ENCODE results near the gene NIPAL3. TPM values are rescaled to one million over a fixed set of nuclear protein-coding genes. Genes with fewer than 3 reads are reported as not detected.

The NIPAL3 gene
- 52.6 and 63.2 TPM in 2 replicates for total RNA-seq

DNA sequence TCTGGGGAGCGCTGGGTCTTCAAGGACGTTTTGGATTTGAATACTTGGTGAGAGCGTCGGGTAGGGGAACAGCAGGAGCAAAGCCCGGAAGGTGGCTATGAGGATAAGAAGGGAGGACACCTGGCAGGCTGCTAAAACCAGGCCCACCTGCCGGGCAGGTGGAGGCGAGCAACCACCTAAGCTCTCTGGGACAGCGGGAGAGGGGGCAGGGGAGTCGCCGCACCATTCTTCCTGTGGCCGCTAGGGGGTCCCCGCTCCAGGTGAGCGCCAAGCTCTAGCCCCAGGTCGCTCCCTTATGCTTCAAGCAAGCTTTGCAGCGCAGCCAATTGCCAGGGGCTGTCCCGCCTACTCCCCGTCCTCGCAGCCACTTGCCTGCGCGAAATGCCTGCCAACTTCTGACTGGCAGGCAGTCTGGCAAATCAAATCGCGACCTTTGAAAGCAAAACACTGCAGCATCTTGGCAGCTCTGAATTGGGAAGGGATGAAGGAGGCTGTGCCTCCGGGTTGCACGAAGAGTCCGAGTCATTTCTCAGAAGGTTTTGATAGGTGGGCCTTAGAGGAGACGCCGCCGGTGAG, at the start of gene NIPAL3:
NIPAL3 (plus strand) TSS at position 469 of the 576 bp plus-strand sequence. CDS start 3,746 bp downstream, outside the sequence.

DNA sequence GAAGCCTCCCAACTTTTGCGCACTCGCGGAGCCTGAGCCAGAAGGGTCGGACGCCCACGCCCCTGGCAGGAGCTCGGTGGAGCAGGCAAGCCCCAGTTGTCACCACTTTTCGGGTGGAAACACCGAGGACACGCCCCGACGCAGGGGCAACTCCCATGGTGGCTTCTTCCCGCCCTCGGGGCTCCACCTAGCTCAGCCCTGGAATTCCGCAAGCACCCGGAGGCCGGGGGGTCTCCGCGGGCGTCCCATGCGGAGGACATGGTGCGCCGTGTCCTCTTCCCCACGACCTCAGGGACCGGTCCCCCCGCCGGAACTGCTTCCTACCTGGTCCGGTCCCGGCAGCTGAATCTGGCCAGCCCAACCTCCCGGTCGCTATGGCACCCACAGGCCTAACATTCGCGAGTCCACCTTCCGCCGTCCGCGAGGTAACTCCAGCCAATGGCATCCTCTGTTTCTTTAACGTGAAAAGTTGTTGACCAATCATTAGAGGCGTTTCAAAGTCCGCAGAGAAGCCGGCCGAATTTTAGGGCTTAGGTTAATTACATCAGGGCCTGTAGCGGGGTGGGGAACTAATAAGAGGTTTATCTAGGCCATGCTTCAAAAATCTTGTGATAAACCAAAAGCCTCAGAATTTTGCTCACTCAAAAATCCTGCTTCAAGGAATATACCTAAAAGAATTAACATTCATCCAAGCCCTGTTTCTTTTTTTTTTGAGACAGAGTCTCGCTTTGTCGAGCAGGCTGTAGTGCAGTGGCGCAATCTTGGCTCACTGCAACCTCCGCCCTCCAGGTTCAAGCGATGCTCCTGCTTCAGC, 2.0 kb upstream of the NIPAL3 start, which contains the start of gene STPG1:
STPG1 (minus strand) TSS at position 433 of the 814 bp plus-strand sequence. CDS start 12,394 bp downstream, outside the sequence.

DNA sequence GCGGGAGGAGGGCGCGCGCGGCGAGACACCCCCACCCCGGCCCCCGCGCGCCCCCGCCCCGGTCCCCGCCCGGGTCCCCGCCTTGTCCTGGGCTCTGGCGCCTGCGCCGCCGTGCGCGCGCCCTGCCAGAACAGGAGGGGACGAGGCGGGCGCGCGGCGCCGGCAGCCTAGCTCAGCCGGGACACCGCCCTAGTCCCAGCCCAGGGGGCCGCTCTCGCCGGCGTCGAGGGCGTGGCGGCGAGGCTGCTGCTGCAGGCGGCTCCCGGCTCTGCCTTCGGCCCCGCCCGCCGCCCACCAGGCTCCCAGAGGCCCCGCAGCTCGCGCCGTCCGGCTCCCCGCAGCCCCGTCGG, 87.1 kb downstream of the NIPAL3 start, which contains the start of gene RCAN3:
RCAN3 (plus strand) TSS at position 128 of the 350 bp plus-strand sequence. CDS start 11,537 bp downstream, outside the sequence.

Other genes starting within 250 kb of the NIPAL3 start
- gene IFNLR1, start 228.5 kb upstream of the NIPAL3 start, total RNA-seq, result under 0.01 TPM in 1 of 2 replicates, not detected in the other
- 0.03 TPM in 1 of 2 replicates, not detected in the other for gene GRHL3, start 96.4 kb upstream of the NIPAL3 start, total RNA-seq
- gene STPG1, start 2.0 kb upstream of the NIPAL3 start, total RNA-seq, result 4.2 TPM in 2 replicates
- 3.7 and 4.2 TPM in 2 replicates for gene RCAN3, start 87.0 kb downstream of the NIPAL3 start, total RNA-seq
- not detected in 2 replicates for gene NCMAP, start 140.3 kb downstream of the NIPAL3 start, total RNA-seq
- gene SRRM1, start 227.5 kb downstream of the NIPAL3 start, total RNA-seq, result 23.6 and 23.8 TPM in 2 replicates